T-helper 17 cell (primary cell): Measurements from ENCODE around the gene CERS2. TPM values are rescaled to one million over a fixed set of nuclear protein-coding genes. Genes with fewer than 3 reads are reported as not detected.

Source experiments
- ATAC-seq: fragments of 150-1000 bp; cut with Tn5 transposase; 2 replicates; pipeline ENCODE4 v1.10.0; 2021; ENCODE audit warnings: mild to moderate bottlenecking, moderate library complexity
- DNase-seq, 3 donors: peaks; one replicate each; pipeline versions ENCODE4 v3.0.0 to v3.0.0-alpha.2; 2020 to 2021
- H3K9me3 ChIP-seq: one replicate; pipeline ENCODE4 v1.7.0; 2013; ENCODE audit warnings: low read length, mild to moderate bottlenecking; ENCODE audit not compliant: control insufficient read depth, poor library complexity, severe bottlenecking
- H3K27ac Mint-ChIP-seq: one replicate; pipeline ENCODE4 v1.8.0; 2022; ENCODE audit warnings: mild to moderate bottlenecking, moderate library complexity, mixed read lengths
- H3K27me3 Mint-ChIP-seq: one replicate; pipeline ENCODE4 v1.8.0; 2022; ENCODE audit warnings: mixed read lengths
- H3K36me3 Mint-ChIP-seq: one replicate; pipeline ENCODE4 v1.8.0; 2022; ENCODE audit warnings: low read depth, mixed read lengths
- H3K4me1 Mint-ChIP-seq: one replicate; pipeline ENCODE4 v1.8.0; 2022; ENCODE audit warnings: mild to moderate bottlenecking, mixed read lengths
- H3K4me3 Mint-ChIP-seq: one replicate; pipeline ENCODE4 v1.8.0; 2022; ENCODE audit warnings: mild to moderate bottlenecking, moderate library complexity, mixed read lengths
- total RNA-seq, 4 donors: library from RNA in 2 of 4; stranded (reverse) in 2 of 4; gene quantifications; one replicate each; pipeline ENCODE4 v1.2.3 and lab custom pipeline; 2022 to 2026

Gene CERS2
- total RNA-seq, 2 donors from 2014 or later = 108 to 142 TPM

DNA sequence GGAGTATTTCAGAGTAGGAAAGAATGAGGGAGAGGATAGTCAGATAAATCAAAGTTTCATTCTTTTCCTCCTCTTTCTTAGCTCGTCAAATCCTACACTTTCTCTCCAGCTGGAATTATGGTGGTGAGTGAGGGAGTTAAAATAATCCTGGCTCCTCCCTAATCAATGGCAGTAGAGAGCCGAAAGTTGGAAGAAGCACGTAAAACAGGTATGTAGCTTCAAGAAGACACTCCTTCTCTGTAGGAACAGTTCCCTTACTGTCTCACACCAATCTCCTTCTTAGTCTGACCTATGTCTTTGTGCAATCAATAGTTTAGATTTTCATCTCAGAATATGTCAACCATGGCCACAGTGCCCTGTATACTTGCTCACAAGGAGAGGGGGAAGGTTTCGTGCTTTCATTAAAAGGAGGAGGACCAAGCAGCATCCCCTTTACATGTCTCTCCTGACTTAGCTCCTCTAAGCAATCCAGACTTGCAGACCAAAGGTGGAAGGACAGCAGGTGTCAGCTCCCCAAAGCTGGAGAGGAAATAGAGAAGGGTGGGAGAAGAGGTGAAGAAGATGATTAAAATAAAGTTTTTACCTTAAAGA lies 31.2 kb upstream of the CERS2 start:
- no peaks in the 10 kb centered on the region for H3K27me3 Mint-ChIP-seq
- DNase-seq = no peak
- ATAC-seq = no peak
- peaks cover 61% of the 10 kb centered on the region for H3K4me1 Mint-ChIP-seq
- H3K9me3 ChIP-seq = no peaks in the 10 kb centered on the region
- H3K4me3 Mint-ChIP-seq = peak overlapping the region; percentile 98
- H3K27ac Mint-ChIP-seq = peak overlapping the region; percentile 99
- H3K36me3 Mint-ChIP-seq = peaks cover 4% of the 10 kb centered on the region

DNA sequence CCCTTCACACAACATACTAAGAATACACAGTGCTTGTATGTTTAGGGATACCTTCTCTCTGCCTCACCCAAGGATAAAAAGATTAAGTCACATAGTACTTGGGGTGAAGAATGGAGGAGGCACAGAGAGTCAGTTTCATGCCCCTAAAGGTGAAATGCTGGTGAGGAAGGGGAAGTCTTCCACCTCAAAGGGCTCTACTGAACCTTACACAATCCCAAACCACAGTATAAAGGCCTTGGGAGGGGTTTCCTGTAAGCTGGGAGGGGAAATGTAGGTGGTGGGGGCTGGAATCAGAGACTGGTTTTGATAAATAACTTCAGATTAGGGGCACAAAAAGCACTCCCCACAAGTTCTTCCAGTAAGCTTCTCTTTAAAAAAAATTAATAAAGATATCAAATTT lies 28.5 kb upstream of the CERS2 start:
- Mint-ChIP-seq H3K4me3 (peak overlapping the region; percentile 82), H3K27ac (peak overlapping the region; percentile 99), H3K4me1 (peaks cover 49% of the 10 kb centered on the region), H3K36me3 (peaks cover 4% of the 10 kb centered on the region), H3K27me3 (no peaks in the 10 kb centered on the region)
- no peaks in the 10 kb centered on the region for H3K9me3 ChIP-seq
- ATAC-seq (no peak), DNase-seq (no peak)

- no peak for ATAC-seq
- Mint-ChIP-seq H3K27me3 (no peaks in the 10 kb centered on the region), H3K4me3 (peak overlapping the region; percentile 82), H3K27ac (peak overlapping the region; percentile 99), H3K4me1 (peaks cover 45% of the 10 kb centered on the region), H3K36me3 (peaks cover 4% of the 10 kb centered on the region)
- H3K9me3 ChIP-seq = no peaks in the 10 kb centered on the region
- no peak for DNase-seq
These were observed 28.0 kb upstream of the CERS2 start for GRCh38 chr1:151002611-151003010.

DNA sequence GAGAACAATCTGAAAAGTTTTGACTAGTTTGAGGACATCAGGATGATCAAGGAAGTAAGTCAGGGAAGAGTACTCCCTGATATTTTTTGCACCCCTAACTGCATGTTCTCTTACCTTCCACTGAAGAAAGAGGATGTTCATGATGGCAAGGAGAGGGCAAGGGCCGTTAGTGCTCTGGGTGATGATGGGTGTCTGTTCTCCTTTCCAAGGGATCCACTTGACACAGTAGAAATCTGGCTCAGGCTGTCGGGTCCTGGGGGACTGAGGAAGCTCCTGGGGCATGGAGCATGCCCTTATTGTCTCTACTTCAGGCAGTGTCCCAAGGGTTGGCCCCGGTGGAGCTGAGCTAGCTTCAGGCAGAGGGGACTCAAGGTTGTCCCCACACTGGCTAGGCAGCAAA lies 27.4 kb upstream of the CERS2 start:
- Mint-ChIP-seq H3K36me3 (peaks cover 7% of the 10 kb centered on the region), H3K4me3 (no peak overlapping the region), H3K4me1 (peaks cover 42% of the 10 kb centered on the region), H3K27me3 (no peaks in the 10 kb centered on the region), H3K27ac (peak overlapping the region; percentile 99)
- DNase-seq (no peak), ATAC-seq (no peak)
- no peaks in the 10 kb centered on the region for H3K9me3 ChIP-seq

- no peak overlapping the region for H3K4me3 Mint-ChIP-seq
- H3K36me3 Mint-ChIP-seq = peaks cover 8% of the 10 kb centered on the region
- H3K27ac Mint-ChIP-seq = peak overlapping the region; percentile 99
These were observed 27.0 kb upstream of the CERS2 start for GRCh38 chr1:151001602-151002001.

GRCh38 chr1:151000408-151000807 lies 25.8 kb upstream of the CERS2 start:
- H3K27ac Mint-ChIP-seq = no peak overlapping the region
- DNase-seq (no peak), ATAC-seq (no peak)
- H3K27me3 Mint-ChIP-seq = no peaks in the 10 kb centered on the region
- peaks cover 30% of the 10 kb centered on the region for H3K4me1 Mint-ChIP-seq
- H3K4me3 Mint-ChIP-seq = no peak overlapping the region
- no peaks in the 10 kb centered on the region for H3K9me3 ChIP-seq
- H3K36me3 Mint-ChIP-seq = peaks cover 8% of the 10 kb centered on the region

More at GRCh38 chr1:151001602-151002001, 27.0 kb upstream of the CERS2 start:
- H3K4me1 Mint-ChIP-seq = peaks cover 38% of the 10 kb centered on the region
- no peak for DNase-seq
- H3K27me3 Mint-ChIP-seq = no peaks in the 10 kb centered on the region
- ATAC-seq = no peak
- H3K9me3 ChIP-seq = no peaks in the 10 kb centered on the region

GRCh38 chr1:150999926-151000325 lies 25.3 kb upstream of the CERS2 start:
- peaks cover 29% of the 10 kb centered on the region for H3K4me1 Mint-ChIP-seq
- no peak for ATAC-seq
- H3K36me3 Mint-ChIP-seq = peaks cover 8% of the 10 kb centered on the region
- no peak overlapping the region for H3K4me3 Mint-ChIP-seq
- no peak overlapping the region for H3K27ac Mint-ChIP-seq
- no peaks in the 10 kb centered on the region for H3K9me3 ChIP-seq
- H3K27me3 Mint-ChIP-seq = no peaks in the 10 kb centered on the region
- DNase-seq = no peak

DNA sequence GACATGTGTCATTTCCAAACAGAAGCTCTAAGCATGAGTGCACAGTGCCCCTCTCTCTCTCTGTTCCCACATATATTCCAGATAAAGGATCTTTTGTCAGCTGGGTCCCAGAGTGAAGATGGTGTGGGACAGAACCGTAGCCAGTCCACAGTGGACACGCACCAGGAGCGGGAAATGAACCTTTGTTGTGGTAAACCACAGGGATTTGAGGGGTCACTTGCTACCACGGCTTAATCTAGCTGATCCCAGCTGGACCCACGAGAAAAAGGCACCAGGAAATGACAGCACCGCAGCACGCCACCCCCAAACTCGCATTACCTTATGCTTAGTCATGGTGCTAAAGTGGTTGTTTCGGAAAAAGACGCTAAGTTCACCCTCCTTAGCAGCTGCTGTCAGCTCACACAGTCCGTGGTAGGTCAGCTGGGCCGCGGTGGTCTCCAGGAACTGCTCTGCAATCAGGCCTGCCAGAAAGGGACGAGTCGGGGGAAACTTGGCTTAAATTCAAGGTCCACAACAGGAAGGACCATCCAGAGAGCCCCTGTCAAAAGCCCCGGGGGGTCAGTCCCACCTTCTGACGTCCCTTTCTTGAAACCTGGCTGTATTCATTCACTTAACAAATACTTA lies 24.5 kb upstream of the CERS2 start:
- Mint-ChIP-seq H3K4me1 (peaks cover 26% of the 10 kb centered on the region), H3K4me3 (no peak overlapping the region), H3K36me3 (peaks cover 8% of the 10 kb centered on the region), H3K27ac (no peak overlapping the region), H3K27me3 (no peaks in the 10 kb centered on the region)
- no peaks in the 10 kb centered on the region for H3K9me3 ChIP-seq
- DNase-seq (no peak), ATAC-seq (no peak)

- Mint-ChIP-seq H3K36me3 (peaks cover 8% of the 10 kb centered on the region), H3K27ac (no peak overlapping the region)
These were observed 23.3 kb upstream of the CERS2 start for GRCh38 chr1:150997949-150998348.

DNA sequence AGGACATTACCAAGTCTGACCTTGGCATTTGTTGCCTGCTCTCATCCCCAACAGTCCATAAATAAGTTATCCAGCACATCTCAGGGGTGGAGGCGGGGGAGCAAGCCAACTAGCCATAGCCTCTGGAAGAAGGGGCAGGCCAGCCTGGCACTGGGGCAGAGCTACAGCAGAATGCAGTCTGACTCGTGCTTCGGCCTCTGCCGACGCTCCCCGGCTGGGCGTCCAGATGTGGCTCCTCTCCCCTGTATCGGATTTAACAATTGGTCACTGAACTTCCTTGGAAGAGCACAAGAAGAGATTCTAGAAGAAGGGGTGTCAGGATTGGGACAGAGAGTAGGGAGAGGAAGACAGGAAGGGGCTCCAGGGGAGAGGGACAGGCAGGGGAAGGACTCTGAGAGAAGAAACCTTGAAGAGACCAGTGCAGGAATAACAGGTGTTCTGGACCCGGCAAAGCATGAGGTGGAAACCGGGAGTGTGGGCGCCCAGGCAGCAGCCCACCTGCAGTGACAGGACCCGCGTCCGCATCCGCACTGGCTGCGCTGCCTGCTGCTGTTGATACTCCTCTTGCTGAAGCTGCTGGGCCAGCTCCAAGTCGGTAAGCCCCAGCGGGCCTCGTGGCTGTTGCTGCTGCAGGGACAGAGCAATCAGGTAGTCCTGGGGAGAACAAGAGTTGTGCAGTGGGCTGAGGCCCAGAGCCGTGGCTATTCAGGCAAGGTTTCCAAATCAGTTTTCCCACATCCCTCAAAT lies 22.7 kb upstream of the CERS2 start:
- Mint-ChIP-seq H3K4me1 (peaks cover 14% of the 10 kb centered on the region), H3K27me3 (no peaks in the 10 kb centered on the region), H3K36me3 (peaks cover 8% of the 10 kb centered on the region), H3K27ac (no peak overlapping the region), H3K4me3 (no peak overlapping the region)
- no peak for DNase-seq
- ATAC-seq = no peak
- no peaks in the 10 kb centered on the region for H3K9me3 ChIP-seq

More at GRCh38 chr1:150997949-150998348, 23.3 kb upstream of the CERS2 start:
- H3K9me3 ChIP-seq = no peaks in the 10 kb centered on the region
- DNase-seq (no peak), ATAC-seq (no peak)
- Mint-ChIP-seq H3K4me3 (no peak overlapping the region), H3K4me1 (peaks cover 20% of the 10 kb centered on the region), H3K27me3 (no peaks in the 10 kb centered on the region)

GRCh38 chr1:150995896-150996295 lies 21.3 kb upstream of the CERS2 start:
- Mint-ChIP-seq H3K4me1 (peaks cover 7% of the 10 kb centered on the region), H3K27ac (peak overlapping the region; percentile 81), H3K36me3 (peaks cover 3% of the 10 kb centered on the region), H3K4me3 (no peak overlapping the region), H3K27me3 (no peaks in the 10 kb centered on the region)
- ATAC-seq (peak; percentile 71), DNase-seq (no peak)
- no peaks in the 10 kb centered on the region for H3K9me3 ChIP-seq

DNA sequence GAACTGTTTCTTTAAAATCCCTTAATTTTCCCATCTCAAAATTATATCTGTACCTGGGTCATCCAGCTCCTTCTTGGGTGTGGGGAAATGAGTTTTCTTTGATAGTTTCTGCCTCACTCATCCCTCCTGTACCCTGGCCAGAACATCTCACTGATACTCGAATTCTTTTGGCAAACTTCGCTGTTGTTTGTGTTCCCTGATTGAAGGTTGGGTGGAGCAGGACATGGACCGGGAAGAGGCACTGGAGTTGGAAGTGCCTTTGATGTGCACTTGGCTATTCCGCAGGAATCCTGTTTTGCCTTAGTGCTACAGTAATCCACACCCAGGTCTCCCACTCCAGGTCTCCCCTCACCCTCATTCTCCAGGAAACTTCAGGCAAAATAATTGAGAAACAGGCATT lies 20.8 kb upstream of the CERS2 start:
- H3K36me3 Mint-ChIP-seq = peaks cover 3% of the 10 kb centered on the region
- no peaks in the 10 kb centered on the region for H3K27me3 Mint-ChIP-seq
- H3K27ac Mint-ChIP-seq = peak overlapping the region; percentile 81
- ATAC-seq (no peak), DNase-seq (no peak)
- peaks cover 5% of the 10 kb centered on the region for H3K4me1 Mint-ChIP-seq
- no peak overlapping the region for H3K4me3 Mint-ChIP-seq
- H3K9me3 ChIP-seq = no peaks in the 10 kb centered on the region

GRCh38 chr1:150994248-150994647 lies 19.6 kb upstream of the CERS2 start:
- peaks cover 5% of the 10 kb centered on the region for H3K4me1 Mint-ChIP-seq
- H3K27me3 Mint-ChIP-seq = no peaks in the 10 kb centered on the region
- H3K36me3 Mint-ChIP-seq = peaks cover 3% of the 10 kb centered on the region
- no peaks in the 10 kb centered on the region for H3K9me3 ChIP-seq
- ATAC-seq (no peak), DNase-seq (no peak)
- H3K27ac Mint-ChIP-seq = no peak overlapping the region
- H3K4me3 Mint-ChIP-seq = peak overlapping the region; percentile 25
